Astrocyte (in vitro differentiated cells and primary cell): ENCODE results near the gene SIK3. TPM values are rescaled to one million over a fixed set of nuclear protein-coding genes. Genes with fewer than 3 reads are reported as not detected.

Source experiments
- DNase-seq: peaks from one replicate; pipeline ENCODE4 v3.0.0-alpha.2; 2010; ENCODE audit warnings: low read depth
- FAIRE-seq: peaks from 2 replicates; lab custom pipeline; 2011; peaks lifted over from hg19 to GRCh38; lab: Jason Lieb, UNC
- H2AFZ ChIP-seq: 2 replicates; pipeline ENCODE4 v1.6.0; 2012; ENCODE audit warnings: low read depth, low read length, inconsistent platforms
- H3K27ac ChIP-seq: 2 replicates; pipeline ENCODE4 v1.5.1; 2011; ENCODE audit warnings: low read depth, low read length, inconsistent platforms
- H3K27me3 ChIP-seq: 2 replicates; pipeline ENCODE4 v1.6.0; 2011; ENCODE audit warnings: low read length, inconsistent platforms; ENCODE audit not compliant: insufficient read depth
- H3K36me3 ChIP-seq: 2 replicates; pipeline ENCODE4 v1.5.1; 2011; ENCODE audit warnings: low read length, inconsistent platforms; ENCODE audit not compliant: insufficient read depth
- H3K4me1 ChIP-seq: 2 replicates; pipeline ENCODE4 v1.5.1; 2011; ENCODE audit warnings: low read length, inconsistent platforms; ENCODE audit not compliant: insufficient read depth
- H3K4me2 ChIP-seq: 2 replicates; pipeline ENCODE4 v1.6.0; 2012; ENCODE audit warnings: low read length, inconsistent platforms
- H3K4me3 ChIP-seq: 2 replicates; pipeline ENCODE4 v1.5.1; 2011; ENCODE audit warnings: low read depth, mild to moderate bottlenecking, low read length, inconsistent platforms; ENCODE audit not compliant: insufficient read depth
- H3K79me2 ChIP-seq: 2 replicates; pipeline ENCODE4 v1.6.0; 2012; ENCODE audit warnings: mild to moderate bottlenecking, low read length, inconsistent platforms; ENCODE audit not compliant: insufficient read depth
- H3K9ac ChIP-seq: 2 replicates; pipeline ENCODE4 v1.6.0; 2012; ENCODE audit warnings: mild to moderate bottlenecking, low read length, inconsistent platforms
- H3K9me3 ChIP-seq: 2 replicates; pipeline ENCODE4 v1.5.1; 2012; ENCODE audit warnings: low read depth, mild to moderate bottlenecking, low read length, inconsistent platforms; ENCODE audit not compliant: insufficient read depth
- H4K20me1 ChIP-seq: 2 replicates; pipeline ENCODE4 v1.6.0; 2012; ENCODE audit warnings: low read length, inconsistent platforms; ENCODE audit not compliant: insufficient read depth
- H3K27ac Mint-ChIP-seq: one replicate; pipeline ENCODE4 v1.8.0; 2021; ENCODE audit warnings: mild to moderate bottlenecking, mixed read lengths; ENCODE audit not compliant: unreplicated experiment
- H3K27me3 Mint-ChIP-seq: one replicate; pipeline ENCODE4 v1.8.0; 2021; ENCODE audit warnings: low read depth, mixed read lengths; ENCODE audit not compliant: unreplicated experiment
- H3K36me3 Mint-ChIP-seq: one replicate; pipeline ENCODE4 v1.8.0; 2021; ENCODE audit warnings: low read depth, mixed read lengths; ENCODE audit not compliant: unreplicated experiment
- H3K4me1 Mint-ChIP-seq: one replicate; pipeline ENCODE4 v1.8.0; 2021; ENCODE audit warnings: low read depth, mixed read lengths; ENCODE audit not compliant: unreplicated experiment
- H3K4me3 Mint-ChIP-seq: one replicate; pipeline ENCODE4 v1.8.0; 2021; ENCODE audit warnings: mild to moderate bottlenecking, moderate library complexity, mixed read lengths; ENCODE audit not compliant: unreplicated experiment
- H3K9me3 Mint-ChIP-seq: one replicate; pipeline ENCODE4 v1.8.0; 2021; ENCODE audit warnings: mild to moderate bottlenecking, mixed read lengths; ENCODE audit not compliant: unreplicated experiment
- EZH2 ChIP-seq: IDR thresholded peaks from 2 replicates; pipeline ENCODE4 v1.6.1; 2012; ENCODE audit warnings: mild to moderate bottlenecking, low read length, inconsistent platforms; ENCODE audit not compliant: insufficient read depth
- total RNA-seq: library from RNA; stranded (reverse); gene quantifications from 2 replicates; pipeline ENCODE4 v1.2.1, GENCODE V29; 2021
- TF ChIP-seq, protein P1 (sequence below): IDR thresholded peaks from 2 replicates; pipeline ENCODE4 v1.5.1; 2011; ENCODE audit warnings: low read depth, mild to moderate bottlenecking, inconsistent platforms, low read length, moderate library complexity; ENCODE audit not compliant: insufficient read depth

The SIK3 gene
- total RNA-seq, 1 donor from 2014 or later = 34.4 TPM

- DNase-seq (no peak), FAIRE-seq (no peak)
- H2AFZ ChIP-seq = no peak overlapping the region
- Mint-ChIP-seq H3K9me3 (no peaks in the 10 kb centered on the region), H3K36me3 (no peaks in the 10 kb centered on the region), H3K27me3 (no peaks in the 10 kb centered on the region), H3K27ac (no peak overlapping the region), H3K4me1 (peaks cover 6% of the 10 kb centered on the region), H3K4me3 (no peak overlapping the region)
- H3K9me3 ChIP-seq = no peaks in the 10 kb centered on the region
- H3K27ac ChIP-seq = no peak overlapping the region
- no peak overlapping the region for H3K4me3 ChIP-seq
- H3K79me2 ChIP-seq = no peaks in the 10 kb centered on the region
- H3K4me1 ChIP-seq = peaks cover 10% of the 10 kb centered on the region
- no peak for TF ChIP-seq EZH2
- TF ChIP-seq, protein P1, sequence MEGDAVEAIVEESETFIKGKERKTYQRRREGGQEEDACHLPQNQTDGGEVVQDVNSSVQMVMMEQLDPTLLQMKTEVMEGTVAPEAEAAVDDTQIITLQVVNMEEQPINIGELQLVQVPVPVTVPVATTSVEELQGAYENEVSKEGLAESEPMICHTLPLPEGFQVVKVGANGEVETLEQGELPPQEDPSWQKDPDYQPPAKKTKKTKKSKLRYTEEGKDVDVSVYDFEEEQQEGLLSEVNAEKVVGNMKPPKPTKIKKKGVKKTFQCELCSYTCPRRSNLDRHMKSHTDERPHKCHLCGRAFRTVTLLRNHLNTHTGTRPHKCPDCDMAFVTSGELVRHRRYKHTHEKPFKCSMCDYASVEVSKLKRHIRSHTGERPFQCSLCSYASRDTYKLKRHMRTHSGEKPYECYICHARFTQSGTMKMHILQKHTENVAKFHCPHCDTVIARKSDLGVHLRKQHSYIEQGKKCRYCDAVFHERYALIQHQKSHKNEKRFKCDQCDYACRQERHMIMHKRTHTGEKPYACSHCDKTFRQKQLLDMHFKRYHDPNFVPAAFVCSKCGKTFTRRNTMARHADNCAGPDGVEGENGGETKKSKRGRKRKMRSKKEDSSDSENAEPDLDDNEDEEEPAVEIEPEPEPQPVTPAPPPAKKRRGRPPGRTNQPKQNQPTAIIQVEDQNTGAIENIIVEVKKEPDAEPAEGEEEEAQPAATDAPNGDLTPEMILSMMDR = no peak
- peaks cover 2% of the 10 kb centered on the region for H3K27me3 ChIP-seq
- no peak overlapping the region for H3K9ac ChIP-seq
- H4K20me1 ChIP-seq = no peaks in the 10 kb centered on the region
- no peaks in the 10 kb centered on the region for H3K36me3 ChIP-seq
- H3K4me2 ChIP-seq = no peak overlapping the region
These were observed 301.7 kb downstream of the SIK3 start for GRCh38 chr11:116796548-116796947.

GRCh38 chr11:116794851-116795250 is 303.4 kb downstream of the SIK3 start:
- no peak overlapping the region for H3K4me3 Mint-ChIP-seq
- FAIRE-seq (no peak), DNase-seq (no peak)
- Histone ChIP-seq H3K79me2 (no peaks in the 10 kb centered on the region), H3K36me3 (no peaks in the 10 kb centered on the region), H3K27ac (no peak overlapping the region), H3K4me3 (no peak overlapping the region), H3K4me1 (peaks cover 16% of the 10 kb centered on the region), H3K9ac (no peak overlapping the region), H4K20me1 (no peaks in the 10 kb centered on the region), H3K9me3 (no peaks in the 10 kb centered on the region), H3K27me3 (no peaks in the 10 kb centered on the region), H3K4me2 (no peak overlapping the region), H2AFZ (no peak overlapping the region)
- TF ChIP-seq EZH2 = no peak
- TF ChIP-seq, protein P1 = no peak
- no peak overlapping the region for H3K27ac Mint-ChIP-seq
- H3K27me3 Mint-ChIP-seq = peaks cover 7% of the 10 kb centered on the region
- peaks cover 6% of the 10 kb centered on the region for H3K4me1 Mint-ChIP-seq
- no peaks in the 10 kb centered on the region for H3K36me3 Mint-ChIP-seq
- H3K9me3 Mint-ChIP-seq = no peaks in the 10 kb centered on the region

DNA sequence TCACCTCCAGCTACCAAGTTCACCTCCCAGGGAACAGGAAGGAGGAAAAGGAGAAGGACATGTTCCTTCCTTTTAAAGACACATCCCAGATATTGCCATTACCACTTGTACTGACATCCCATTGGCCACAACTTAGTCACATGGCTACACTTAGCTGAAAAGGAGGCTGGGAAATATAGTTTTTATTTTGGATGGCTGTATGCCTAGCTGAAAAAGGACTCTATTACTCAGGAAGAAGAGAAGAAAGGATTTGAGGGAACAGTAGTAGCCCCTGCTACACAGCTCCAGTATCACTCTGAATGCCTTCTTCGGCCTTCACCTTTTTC is 304.5 kb downstream of the SIK3 start:
- Histone ChIP-seq H3K27me3 (no peaks in the 10 kb centered on the region), H3K4me2 (no peak overlapping the region), H3K9me3 (no peaks in the 10 kb centered on the region), H3K9ac (no peak overlapping the region), H3K4me1 (peaks cover 16% of the 10 kb centered on the region), H3K4me3 (no peak overlapping the region), H4K20me1 (no peaks in the 10 kb centered on the region), H3K36me3 (no peaks in the 10 kb centered on the region), H3K27ac (no peak overlapping the region), H2AFZ (no peak overlapping the region), H3K79me2 (no peaks in the 10 kb centered on the region)
- H3K9me3 Mint-ChIP-seq = no peaks in the 10 kb centered on the region
- H3K27me3 Mint-ChIP-seq = peaks cover 13% of the 10 kb centered on the region
- no peak for FAIRE-seq
- peaks cover 9% of the 10 kb centered on the region for H3K4me1 Mint-ChIP-seq
- H3K27ac Mint-ChIP-seq = no peak overlapping the region
- no peak for DNase-seq
- H3K4me3 Mint-ChIP-seq = no peak overlapping the region
- no peaks in the 10 kb centered on the region for H3K36me3 Mint-ChIP-seq
- TF ChIP-seq, protein P1 = no peak
- TF ChIP-seq EZH2 = no peak

Other genes with a start within 250 kb of the SIK3 start
- 139 and 142 TPM in 2 replicates for gene PAFAH1B2, start 45.9 kb upstream of the SIK3 start, total RNA-seq
- gene SIDT2, start 80.3 kb upstream of the SIK3 start, total RNA-seq = 54.8 and 55.8 TPM in 2 replicates
- 3,676 and 4,004 TPM in 2 replicates for gene TAGLN, start 100.9 kb upstream of the SIK3 start, total RNA-seq
- gene PCSK7, start 133.6 kb upstream of the SIK3 start, total RNA-seq = 43.6 and 53.3 TPM in 2 replicates
- 20.7 and 23.6 TPM in 2 replicates for gene RNF214, start 134.2 kb upstream of the SIK3 start, total RNA-seq
- 6.7 and 6.8 TPM in 2 replicates for gene BACE1-AS, start 192.9 kb upstream of the SIK3 start, total RNA-seq
- gene BACE1, start 217.8 kb upstream of the SIK3 start, total RNA-seq = 32.6 and 37.2 TPM in 2 replicates
- 36.1 and 40.5 TPM in 2 replicates for gene CEP164, start 229.4 kb upstream of the SIK3 start, total RNA-seq